NCI-H146 (cell line): ENCODE results near the gene CST2.
"Not testable (repeated sequence)": the region's sequence is repeated elsewhere in the genome, so short reads cannot be mapped to it uniquely, and the experiment has no call there.

Experiments
- DNase-seq: peaks from one replicate; lab custom pipeline; 2025; lab: John Stamatoyannopoulos, UW

Gene CST2

GRCh38 chr20:23810349-23810748 lies 16.2 kb downstream of the CST2 start:
- not testable (repeated sequence) for DNase-seq

- no peak for DNase-seq
These were observed 25.7 kb downstream of the CST2 start for GRCh38 chr20:23800865-23801264.

GRCh38 chr20:23799216-23799847 lies 27.2 kb downstream of the CST2 start:
- peak; percentile 4 for DNase-seq

GRCh38 chr20:23795526-23795925 lies 31.0 kb downstream of the CST2 start:
- DNase-seq, result no peak

- DNase-seq, result no peak
These were observed 31.7 kb downstream of the CST2 start for GRCh38 chr20:23794841-23795240.

- DNase-seq, result no peak
These were observed 32.5 kb downstream of the CST2 start for GRCh38 chr20:23794065-23794464.

GRCh38 chr20:23783447-23783846 lies 43.1 kb downstream of the CST2 start:
- DNase-seq, result no peak

GRCh38 chr20:23782366-23782983 lies 44.1 kb downstream of the CST2 start:
- DNase-seq, result no peak

- DNase-seq, result not testable (repeated sequence)
These were observed 47.9 kb downstream of the CST2 start for GRCh38 chr20:23778676-23779075.

GRCh38 chr20:23777380-23777779 lies 49.1 kb downstream of the CST2 start:
- DNase-seq, result not testable (repeated sequence)

GRCh38 chr20:23776067-23776771 lies 50.3 kb downstream of the CST2 start:
- DNase-seq, result no peak

- DNase-seq, result no peak
These were observed 52.4 kb downstream of the CST2 start for GRCh38 chr20:23774081-23774480.
